ENCODE data around the gene USP32. TPM values are rescaled to one million over a fixed set of nuclear protein-coding genes. Genes with fewer than 3 reads are reported as not detected.
"Not testable (repeated sequence)": the region's sequence is repeated elsewhere in the genome, so short reads cannot be mapped to it uniquely, and the experiment has no call there.

USP32 gene
- total RNA-seq, 1 experiment from 2014 or later: 103 TPM

DNA sequence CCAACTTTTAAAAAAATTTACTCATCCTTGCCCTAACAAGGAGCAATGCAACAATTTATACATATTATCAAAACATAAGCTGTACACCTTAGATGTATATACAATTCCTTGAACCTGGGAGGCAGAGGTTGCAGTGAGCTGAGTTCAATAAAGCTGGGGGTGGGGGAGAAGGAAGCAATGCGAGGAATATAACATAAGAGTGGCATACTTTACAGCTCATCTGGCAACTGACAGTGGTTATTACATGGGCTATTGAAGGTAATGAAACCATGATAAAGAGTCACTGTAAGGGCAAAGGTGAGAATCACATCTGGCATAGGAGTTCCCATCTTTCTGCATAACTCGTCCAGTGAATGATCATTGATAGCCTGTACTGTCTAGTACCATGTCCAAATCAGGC is 198.5 kb downstream of the USP32 start:
- no peak for TF ChIP-seq ZNF232 (CRISPR knock-in tag; IDR thresholded peaks at IDR 0.05)
- no peak for TF ChIP-seq NR2C2 (CRISPR knock-in tag; IDR thresholded peaks at IDR 0.05)
- TF ChIP-seq ATF1 (CRISPR knock-in tag; IDR thresholded peaks at IDR 0.05): no peak
- TF ChIP-seq EMX1 (CRISPR knock-in tag; IDR thresholded peaks at IDR 0.05): no peak
- no peak for TF ChIP-seq JUN (CRISPR knock-in tag; IDR thresholded peaks at IDR 0.05)
- TF ChIP-seq, protein P1, sequence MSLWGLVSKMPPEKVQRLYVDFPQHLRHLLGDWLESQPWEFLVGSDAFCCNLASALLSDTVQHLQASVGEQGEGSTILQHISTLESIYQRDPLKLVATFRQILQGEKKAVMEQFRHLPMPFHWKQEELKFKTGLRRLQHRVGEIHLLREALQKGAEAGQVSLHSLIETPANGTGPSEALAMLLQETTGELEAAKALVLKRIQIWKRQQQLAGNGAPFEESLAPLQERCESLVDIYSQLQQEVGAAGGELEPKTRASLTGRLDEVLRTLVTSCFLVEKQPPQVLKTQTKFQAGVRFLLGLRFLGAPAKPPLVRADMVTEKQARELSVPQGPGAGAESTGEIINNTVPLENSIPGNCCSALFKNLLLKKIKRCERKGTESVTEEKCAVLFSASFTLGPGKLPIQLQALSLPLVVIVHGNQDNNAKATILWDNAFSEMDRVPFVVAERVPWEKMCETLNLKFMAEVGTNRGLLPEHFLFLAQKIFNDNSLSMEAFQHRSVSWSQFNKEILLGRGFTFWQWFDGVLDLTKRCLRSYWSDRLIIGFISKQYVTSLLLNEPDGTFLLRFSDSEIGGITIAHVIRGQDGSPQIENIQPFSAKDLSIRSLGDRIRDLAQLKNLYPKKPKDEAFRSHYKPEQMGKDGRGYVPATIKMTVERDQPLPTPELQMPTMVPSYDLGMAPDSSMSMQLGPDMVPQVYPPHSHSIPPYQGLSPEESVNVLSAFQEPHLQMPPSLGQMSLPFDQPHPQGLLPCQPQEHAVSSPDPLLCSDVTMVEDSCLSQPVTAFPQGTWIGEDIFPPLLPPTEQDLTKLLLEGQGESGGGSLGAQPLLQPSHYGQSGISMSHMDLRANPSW (CRISPR knock-in tag; conservative IDR thresholded peaks at IDR 0.05; ENCODE audit: low read depth): no peak
- no peak for TF ChIP-seq ESRRA (CRISPR knock-in tag; IDR thresholded peaks at IDR 0.05; ENCODE audit: borderline replicate concordance)
- TF ChIP-seq E2F4 (CRISPR knock-in tag; IDR thresholded peaks at IDR 0.05; ENCODE audit: borderline replicate concordance, low read depth): no peak
- no peak for TF ChIP-seq TEAD1 (CRISPR knock-in tag; IDR thresholded peaks at IDR 0.05)
- no peak for TF ChIP-seq PREB (CRISPR knock-in tag; IDR thresholded peaks at IDR 0.05; ENCODE audit: borderline replicate concordance)
- TF ChIP-seq PRRX2 (CRISPR knock-in tag; IDR thresholded peaks at IDR 0.05): no peak
- TF ChIP-seq FOXP1 (CRISPR knock-in tag; IDR thresholded peaks at IDR 0.05; ENCODE audit: borderline replicate concordance): no peak
- TF ChIP-seq OVOL2 (CRISPR knock-in tag; IDR thresholded peaks at IDR 0.05; ENCODE audit: borderline replicate concordance): no peak
- TF ChIP-seq, protein P2, sequence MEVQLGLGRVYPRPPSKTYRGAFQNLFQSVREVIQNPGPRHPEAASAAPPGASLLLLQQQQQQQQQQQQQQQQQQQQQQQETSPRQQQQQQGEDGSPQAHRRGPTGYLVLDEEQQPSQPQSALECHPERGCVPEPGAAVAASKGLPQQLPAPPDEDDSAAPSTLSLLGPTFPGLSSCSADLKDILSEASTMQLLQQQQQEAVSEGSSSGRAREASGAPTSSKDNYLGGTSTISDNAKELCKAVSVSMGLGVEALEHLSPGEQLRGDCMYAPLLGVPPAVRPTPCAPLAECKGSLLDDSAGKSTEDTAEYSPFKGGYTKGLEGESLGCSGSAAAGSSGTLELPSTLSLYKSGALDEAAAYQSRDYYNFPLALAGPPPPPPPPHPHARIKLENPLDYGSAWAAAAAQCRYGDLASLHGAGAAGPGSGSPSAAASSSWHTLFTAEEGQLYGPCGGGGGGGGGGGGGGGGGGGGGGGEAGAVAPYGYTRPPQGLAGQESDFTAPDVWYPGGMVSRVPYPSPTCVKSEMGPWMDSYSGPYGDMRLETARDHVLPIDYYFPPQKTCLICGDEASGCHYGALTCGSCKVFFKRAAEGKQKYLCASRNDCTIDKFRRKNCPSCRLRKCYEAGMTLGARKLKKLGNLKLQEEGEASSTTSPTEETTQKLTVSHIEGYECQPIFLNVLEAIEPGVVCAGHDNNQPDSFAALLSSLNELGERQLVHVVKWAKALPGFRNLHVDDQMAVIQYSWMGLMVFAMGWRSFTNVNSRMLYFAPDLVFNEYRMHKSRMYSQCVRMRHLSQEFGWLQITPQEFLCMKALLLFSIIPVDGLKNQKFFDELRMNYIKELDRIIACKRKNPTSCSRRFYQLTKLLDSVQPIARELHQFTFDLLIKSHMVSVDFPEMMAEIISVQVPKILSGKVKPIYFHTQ (CRISPR knock-in tag; IDR thresholded peaks at IDR 0.05): no peak
- TF ChIP-seq, protein P3, sequence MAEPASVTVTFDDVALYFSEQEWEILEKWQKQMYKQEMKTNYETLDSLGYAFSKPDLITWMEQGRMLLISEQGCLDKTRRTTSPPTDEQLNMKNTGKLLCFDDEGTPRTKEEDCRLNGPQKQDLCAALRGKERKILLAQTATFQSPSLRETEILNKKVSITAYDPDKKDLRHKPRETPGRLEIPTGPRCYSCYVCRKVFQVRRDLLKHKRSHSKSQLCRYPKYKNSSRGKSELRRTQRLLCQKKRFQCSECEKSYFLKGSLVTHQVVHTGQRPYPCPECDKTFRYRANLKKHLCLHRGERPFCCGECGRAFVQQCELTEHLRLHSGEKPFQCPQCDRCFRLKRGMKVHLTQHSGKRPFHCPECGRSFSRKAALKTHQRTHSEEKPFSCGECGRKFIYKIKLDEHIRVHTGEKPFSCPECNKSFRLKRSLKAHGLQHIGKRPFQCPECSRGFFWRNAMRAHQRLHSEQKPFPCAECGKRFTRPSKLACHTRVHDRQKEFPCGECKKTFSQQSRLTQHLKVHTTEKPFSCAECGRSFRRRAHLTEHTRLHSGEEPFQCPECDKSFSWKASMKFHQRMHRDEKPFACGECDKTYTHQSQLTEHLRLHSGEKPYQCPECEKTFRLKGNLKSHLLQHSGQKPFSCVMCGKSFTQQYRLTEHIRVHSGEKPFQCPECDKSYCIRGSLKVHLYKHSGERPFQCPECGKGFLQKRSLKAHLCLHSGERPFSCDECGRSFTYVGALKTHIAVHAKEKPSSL (CRISPR knock-in tag; conservative IDR thresholded peaks at IDR 0.05): no peak
- TF ChIP-seq CTCF (IDR thresholded peaks at IDR 0.05): no peak
- no peak overlapping the region for H3K27ac Mint-ChIP-seq
- DNase-seq (ENCODE audit: low spot score): no peak
- H3K4me3 Mint-ChIP-seq: no peak overlapping the region
- H3K4me1 Mint-ChIP-seq: no peaks in the 10 kb centered on the region
- ATAC-seq: no peak
- POLR2A ChIA-PET: no interaction called here
- H3K9me3 Mint-ChIP-seq: no peaks in the 10 kb centered on the region
- CTCF ChIA-PET: no interaction called here
- H3K27me3 Mint-ChIP-seq (ENCODE audit: low read depth): no peaks in the 10 kb centered on the region
- H3K36me3 Mint-ChIP-seq: peaks cover 76% of the 10 kb centered on the region

DNA sequence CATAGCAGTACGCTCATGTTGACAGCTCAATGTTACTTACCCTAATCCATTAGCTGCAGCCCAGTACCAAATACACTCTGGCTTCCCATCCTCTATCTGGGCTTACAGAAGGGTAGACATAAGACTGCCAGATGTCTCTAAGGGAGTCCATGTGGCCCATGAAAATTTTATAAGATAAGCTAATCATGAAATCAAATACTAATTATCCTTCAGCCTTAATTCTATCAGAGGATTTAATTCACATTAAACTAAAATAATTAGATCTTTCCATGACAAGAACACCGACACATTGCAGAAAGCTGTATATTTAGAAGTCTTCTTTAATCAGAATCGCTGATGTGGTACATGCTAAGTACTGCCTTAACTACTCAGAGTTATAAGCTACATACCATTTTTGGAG is 198.9 kb downstream of the USP32 start:
- POLR2A ChIA-PET; ATAC-seq; CTCF ChIA-PET; H3K27me3 Mint-ChIP-seq (ENCODE audit: low read depth); H3K4me1 Mint-ChIP-seq; DNase-seq (ENCODE audit: low spot score); H3K27ac Mint-ChIP-seq; H3K9me3 Mint-ChIP-seq; H3K4me3 Mint-ChIP-seq: not testable (repeated sequence)
- H3K36me3 Mint-ChIP-seq: peaks cover 71% of the 10 kb centered on the region

- H3K9me3 Mint-ChIP-seq; H3K27ac Mint-ChIP-seq; H3K4me3 Mint-ChIP-seq; CTCF ChIA-PET; ATAC-seq; DNase-seq (ENCODE audit: low spot score); POLR2A ChIA-PET; H3K27me3 Mint-ChIP-seq (ENCODE audit: low read depth); H3K4me1 Mint-ChIP-seq: not testable (repeated sequence)
- peaks cover 55% of the 10 kb centered on the region for H3K36me3 Mint-ChIP-seq
Measured at GRCh38 chr17:60190032-60190431, 201.9 kb downstream of the USP32 start.

All from WTC11 (cell line).